IMR-90 (cell line): Measurements from ENCODE around the gene DNMT3L. TPM values are rescaled to one million over a fixed set of nuclear protein-coding genes. Genes with fewer than 3 reads are reported as not detected.
"Not testable (repeated sequence)": the region's sequence is repeated elsewhere in the genome, so short reads cannot be mapped to it uniquely, and the experiment has no call there.

Source experiments
- ATAC-seq: fragments of 200-7000 bp; cut with Tn5 transposase; 2 replicates; pipeline ENCODE4 v1.9.1; 2020; ENCODE audit warnings: low read depth, mild to moderate bottlenecking, moderate library complexity
- BruUV-seq: library from RNA; stranded (reverse); fragments of 400-500 nt; replicated peaks from 2 replicates; lab custom pipeline; 2021; lab: Mats Ljungman, UMichigan
- CTCF ChIA-PET: fragments of 300-600 bp; formaldehyde crosslinking; extraction: SDS; loops from one replicate; lab custom pipeline; 2021; ENCODE audit warnings: antibody characterized with exemption; lab: Yijun Ruan, JAX
- POLR2A ChIA-PET: fragments of 300-600 bp; sonication (Branson Sonifier 250); formaldehyde crosslinking; loops from one replicate; lab custom pipeline; 2022; ENCODE audit warnings: antibody characterized with exemption; ENCODE audit not compliant: unreplicated experiment; lab: Charles Lee
- DNase-seq: peaks from one replicate; pipeline ENCODE4 v3.0.0; 2013
- H2AFZ ChIP-seq: replicated peaks from 2 replicates; pipeline ENCODE3; 2013; ENCODE audit warnings: low read length, mild to moderate bottlenecking; ENCODE audit not compliant: poor library complexity
- H2AK5ac ChIP-seq: 2 replicates; pipeline ENCODE4 v1.6.1; 2013; ENCODE audit warnings: low read depth, low read length, inconsistent platforms
- H2AK9ac ChIP-seq: replicated peaks from 2 replicates; pipeline ENCODE3; 2013; ENCODE audit warnings: mild to moderate bottlenecking, low read depth, low read length, moderate library complexity; ENCODE audit not compliant: poor library complexity
- H2BK120ac ChIP-seq: 2 replicates; pipeline ENCODE4 v1.6.1; 2013; ENCODE audit warnings: low read depth, low read length, inconsistent platforms
- H2BK15ac ChIP-seq: 3 replicates; pipeline ENCODE4 v1.6.1; 2013; ENCODE audit warnings: low read depth, low read length, inconsistent platforms
- H2BK20ac ChIP-seq: 2 replicates; pipeline ENCODE4 v1.6.1; 2013; ENCODE audit warnings: low read depth, mild to moderate bottlenecking, inconsistent platforms, low read length, moderate library complexity
- H2BK5ac ChIP-seq: 2 replicates; pipeline ENCODE4 v1.6.1; 2013; ENCODE audit warnings: mild to moderate bottlenecking, low read depth, low read length, inconsistent platforms; ENCODE audit not compliant: poor library complexity, severe bottlenecking
- H3K14ac ChIP-seq: replicated peaks from 2 replicates; pipeline ENCODE4 v1.6.1; 2013; ENCODE audit warnings: low read depth, low read length, inconsistent platforms
- H3K18ac ChIP-seq: 2 replicates; pipeline ENCODE4 v1.6.1; 2013; ENCODE audit warnings: low read depth, low read length, control low read depth
- H3K23ac ChIP-seq: 2 replicates; pipeline ENCODE4 v1.6.1; 2013; ENCODE audit warnings: low read depth, low read length, inconsistent platforms
- H3K27ac ChIP-seq: 2 replicates; pipeline ENCODE4 v1.5.1; 2013; ENCODE audit warnings: mild to moderate bottlenecking, control low read depth, low read length; ENCODE audit not compliant: insufficient read depth
- H3K27me3 ChIP-seq: 2 replicates; pipeline ENCODE4 v1.6.1; 2013; ENCODE audit warnings: low read length; ENCODE audit not compliant: control insufficient read depth, insufficient read depth
- H3K36me3 ChIP-seq: 2 replicates; pipeline ENCODE4 v1.6.1; 2013; ENCODE audit warnings: low read length, mixed read lengths; ENCODE audit not compliant: control insufficient read depth, insufficient read depth
- H3K4ac ChIP-seq: 2 replicates; pipeline ENCODE4 v1.6.1; 2013; ENCODE audit warnings: low read depth, low read length, inconsistent platforms
- H3K4me1 ChIP-seq: 2 replicates; pipeline ENCODE4 v1.6.1; 2013; ENCODE audit warnings: low read length, mixed read lengths; ENCODE audit not compliant: control insufficient read depth, insufficient read depth
- H3K4me2 ChIP-seq: 2 replicates; pipeline ENCODE4 v1.6.1; 2013; ENCODE audit warnings: low read depth, mild to moderate bottlenecking, control low read depth, low read length, moderate library complexity
- H3K4me3 ChIP-seq: 2 replicates; pipeline ENCODE4 v1.5.1; 2013; ENCODE audit warnings: low read depth, mild to moderate bottlenecking, control low read depth, low read length, moderate library complexity; ENCODE audit not compliant: insufficient read depth
- H3K56ac ChIP-seq: 2 replicates; pipeline ENCODE4 v1.6.1; 2013; ENCODE audit warnings: low read length, inconsistent platforms; ENCODE audit not compliant: insufficient read depth; ENCODE audit errors: extremely low read depth
- H3K79me1 ChIP-seq, 2 experiments: 2 replicates each; pipeline ENCODE4 v1.6.1; 2013; ENCODE audit warnings: low read length in 2 of 2, inconsistent platforms in 1 of 2, low read depth in 1 of 2
- H3K9ac ChIP-seq: 2 replicates; pipeline ENCODE4 v1.6.1; 2013; ENCODE audit warnings: low read depth, low read length, control low read depth
- H3K9me1 ChIP-seq: 2 replicates; pipeline ENCODE4 v1.6.1; 2013; ENCODE audit warnings: low read length, inconsistent platforms; ENCODE audit not compliant: insufficient read depth
- H3K9me3 ChIP-seq: 2 replicates; pipeline ENCODE4 v1.6.1; 2013; ENCODE audit warnings: low read length; ENCODE audit not compliant: control insufficient read depth, insufficient read depth
- H4K20me1 ChIP-seq: 2 replicates; pipeline ENCODE4 v1.6.1; 2013; ENCODE audit warnings: low read length, inconsistent platforms; ENCODE audit not compliant: insufficient read depth
- H4K5ac ChIP-seq: 2 replicates; pipeline ENCODE4 v1.6.1; 2013; ENCODE audit warnings: mild to moderate bottlenecking, low read depth, low read length, control low read depth
- H4K8ac ChIP-seq, 2 experiments: 2 replicates each; pipeline ENCODE4 v1.6.1; 2013; ENCODE audit warnings: low read depth in 2 of 2, low read length in 2 of 2, control low read depth in 1 of 2, inconsistent platforms in 1 of 2
- H4K91ac ChIP-seq: 2 replicates; pipeline ENCODE4 v1.6.1; 2013; ENCODE audit warnings: low read depth, low read length, inconsistent platforms; ENCODE audit not compliant: insufficient read depth
- MAFK ChIP-seq: IDR thresholded peaks from 2 replicates; pipeline ENCODE4 v1.6.1; 2012; ENCODE audit warnings: low read depth, low read length, improper control_type of control experiment
- MAZ ChIP-seq: IDR thresholded peaks from 2 replicates; pipeline ENCODE4 v1.6.1; 2012; ENCODE audit warnings: low read depth, mild to moderate bottlenecking, low read length, improper control_type of control experiment, moderate library complexity, borderline replicate concordance
- NFE2L2 ChIP-seq: fragments of 150-350 bp; IDR thresholded peaks from 2 replicates; pipeline ENCODE4 v1.6.1; 2016; ENCODE audit warnings: low read depth, mild to moderate bottlenecking, low read length
- POLR2A ChIP-seq: IDR thresholded peaks from 2 replicates; pipeline ENCODE4 v1.6.1; 2012; ENCODE audit warnings: mild to moderate bottlenecking, low read depth, low read length
- SMC3 ChIP-seq: fragments of 150-350 bp; IDR thresholded peaks from 2 replicates; pipeline ENCODE4 v1.6.1; 2016; ENCODE audit warnings: low read depth, mild to moderate bottlenecking, antibody characterized with exemption, low read length, moderate library complexity
- WGBS, 2 experiments: methylation state at CpG; one replicate each; pipeline versions ENCODE4 v1.1.5 to v1.1.7; 2013; ENCODE audit warnings: missing lambda C conversion rate in 2 of 2; ENCODE audit not compliant: insufficient read length in 1 of 2; ENCODE audit errors: extremely low coverage in 2 of 2; 5-methylcytosine and 5-hydroxymethylcytosine counted together
- dilution Hi-C: fragments of 300-500 bp; cut with HindIII; formaldehyde crosslinking; loops from one replicate; pipeline ENCODE4 v1.14.3; 2018; ENCODE audit warnings: low sequenced_read_pairs; ENCODE audit not compliant: unreplicated experiment
- in situ Hi-C: fragments of 300-500 bp; cut with MboI; formaldehyde crosslinking; loops from 3 replicates; pipeline ENCODE4 v1.14.3; 2019; ENCODE audit warnings: low sequenced_read_pairs, inconsistent platforms, mixed read lengths
- intact Hi-C: fragments of 100-400 bp; cut with micrococcal nuclease; formaldehyde crosslinking; loops from 2 replicates; pipeline ENCODE4 v1.10.0; 2022
- polyA plus RNA-seq, 3 experiments: library from polyadenylated mRNA; depleted of rRNA; stranded (reverse); fragments of >200 nt; gene quantifications; 2 replicates each; pipeline ENCODE4 v1.2.3, GENCODE V29; 2012; ENCODE audit warnings: low replicate concordance in 1 of 3
- total RNA-seq: library from RNA; depleted of rRNA; stranded (reverse); fragments of >200 nt; gene quantifications from 2 replicates; pipeline ENCODE4 v1.2.3, GENCODE V29; 2012
- TF ChIP-seq, protein P1 (sequence below): fragments of 150-350 bp; IDR thresholded peaks from 2 replicates; pipeline ENCODE4 v1.6.1; 2016; ENCODE audit warnings: low read depth, mild to moderate bottlenecking, low read length, moderate library complexity, borderline replicate concordance

Gene DNMT3L
- total and polyA plus RNA-seq, 2 of the 4 experiments (the other 2 are of a cell fraction), result not detected

DNA sequence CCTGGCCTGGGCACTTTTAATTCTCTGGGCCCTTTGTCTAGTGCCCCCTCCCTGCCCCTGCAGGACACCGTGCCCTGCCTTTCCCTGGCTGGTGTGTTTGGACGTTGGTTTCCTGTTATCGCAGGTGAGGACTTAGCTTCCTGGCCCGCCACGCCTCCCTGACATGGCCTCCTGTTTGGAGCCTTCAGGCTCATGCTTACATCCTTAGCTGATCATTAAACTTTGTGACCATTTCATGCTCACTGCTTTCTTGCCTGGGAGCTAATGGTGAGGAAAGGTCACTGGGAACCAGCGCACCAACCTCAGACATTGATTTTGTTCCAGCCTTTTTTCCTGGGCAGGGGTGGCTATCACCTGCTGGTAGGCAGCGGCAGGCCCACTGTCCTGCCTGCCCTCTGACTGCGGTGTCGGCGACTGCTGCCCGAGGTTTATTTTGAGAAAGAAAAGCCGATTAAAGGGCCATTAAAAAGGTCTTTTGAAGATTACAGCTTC, 41.8 kb upstream of the DNMT3L start:
- Histone ChIP-seq H4K91ac (no peak overlapping the region), H2AK5ac (no peak overlapping the region), H4K8ac (no peak overlapping the region), H2BK120ac (no peak overlapping the region), H3K27ac (no peak overlapping the region), H2AK9ac (no peak overlapping the region), H3K9ac (no peak overlapping the region), H4K5ac (no peak overlapping the region), H3K56ac (no peak overlapping the region), H2AFZ (no peak overlapping the region), H3K4me2 (no peak overlapping the region), H3K14ac (no peak overlapping the region), H3K9me1 (no peaks in the 10 kb centered on the region), H2BK5ac (no peak overlapping the region), H3K27me3 (no peaks in the 10 kb centered on the region), H2BK15ac (no peak overlapping the region), H3K18ac (no peak overlapping the region), H3K4ac (no peak overlapping the region), H3K23ac (no peak overlapping the region), H3K9me3 (no peaks in the 10 kb centered on the region), H3K4me1 (peaks cover 22% of the 10 kb centered on the region), H4K20me1 (peaks cover 66% of the 10 kb centered on the region), H3K4me3 (no peak overlapping the region), H3K79me1 (peaks cover 16 to 56% of the 10 kb centered on the region in 2 experiments), H2BK20ac (no peak overlapping the region), H3K36me3 (peaks cover 10% of the 10 kb centered on the region)
- in situ Hi-C loops, result no loop called here
- WGBS, 2 experiments, result 73% methylated on average over 5 of the region's 12 CpGs; no CpG with 5 or more reads in 1 of the 2 experiments
- no peak for DNase-seq
- intact Hi-C loops, result no loop called here
- CTCF ChIA-PET, result no interaction called here
- no peak for ATAC-seq
- TF ChIP-seq MAZ (no peak), MAFK (no peak), POLR2A (no peak), NFE2L2 (no peak), SMC3 (no peak)
- TF ChIP-seq, protein P1, sequence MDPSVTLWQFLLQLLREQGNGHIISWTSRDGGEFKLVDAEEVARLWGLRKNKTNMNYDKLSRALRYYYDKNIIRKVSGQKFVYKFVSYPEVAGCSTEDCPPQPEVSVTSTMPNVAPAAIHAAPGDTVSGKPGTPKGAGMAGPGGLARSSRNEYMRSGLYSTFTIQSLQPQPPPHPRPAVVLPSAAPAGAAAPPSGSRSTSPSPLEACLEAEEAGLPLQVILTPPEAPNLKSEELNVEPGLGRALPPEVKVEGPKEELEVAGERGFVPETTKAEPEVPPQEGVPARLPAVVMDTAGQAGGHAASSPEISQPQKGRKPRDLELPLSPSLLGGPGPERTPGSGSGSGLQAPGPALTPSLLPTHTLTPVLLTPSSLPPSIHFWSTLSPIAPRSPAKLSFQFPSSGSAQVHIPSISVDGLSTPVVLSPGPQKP, result no peak
- POLR2A ChIA-PET, result no interaction called here
- BruUV-seq, result no TSS peak
- dilution Hi-C loops, result no loop called here

DNA sequence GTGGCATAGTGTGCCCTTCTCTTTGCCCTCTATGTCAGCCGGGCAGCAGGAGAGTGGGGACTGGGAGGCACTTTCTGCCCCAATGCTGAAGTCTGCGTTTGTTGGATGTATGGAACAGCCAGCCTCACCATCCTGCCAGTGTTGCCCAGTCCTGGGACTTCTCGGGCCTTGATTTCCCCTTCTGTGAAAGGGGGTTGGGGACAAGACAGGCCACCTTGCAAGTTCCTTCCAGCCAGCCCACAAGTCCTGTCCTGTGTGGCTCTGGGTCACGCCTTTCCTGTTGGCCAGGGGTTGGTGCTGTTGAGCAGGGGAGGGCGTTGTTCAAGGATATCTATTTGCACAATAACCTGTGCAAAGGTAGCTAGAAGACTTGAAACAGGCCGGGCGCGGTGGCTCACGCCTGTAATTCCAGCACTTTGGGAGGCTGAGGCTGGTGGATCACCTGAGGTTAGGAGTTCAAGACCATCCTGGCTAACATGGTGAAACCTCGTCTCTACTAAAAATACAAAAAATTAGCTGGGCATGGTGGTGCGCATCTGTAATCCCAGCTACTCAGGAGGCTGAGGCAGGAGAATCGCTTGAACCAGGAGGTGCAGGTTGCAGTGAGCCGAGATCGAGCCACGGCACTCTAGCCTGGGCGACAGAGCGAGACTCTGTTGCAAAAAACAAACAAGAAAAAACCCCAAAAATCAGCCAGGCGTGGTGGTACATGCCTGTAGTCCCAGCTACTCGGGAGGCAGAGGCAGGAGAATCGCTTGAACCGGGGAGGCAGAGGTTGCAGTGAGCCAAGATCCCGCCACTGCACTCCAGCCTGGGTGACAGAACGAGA, 41.1 kb upstream of the DNMT3L start:
- WGBS, 2 experiments, result 93% methylated on average over 3 of the region's 23 CpGs; no CpG with 5 or more reads in 1 of the 2 experiments
- H3K9ac ChIP-seq, POLR2A ChIA-PET, H3K56ac ChIP-seq, H3K9me1 ChIP-seq, H3K14ac ChIP-seq, H3K23ac ChIP-seq, H2AFZ ChIP-seq, H2AK9ac ChIP-seq, H2BK120ac ChIP-seq, H2BK20ac ChIP-seq, H2BK15ac ChIP-seq, H3K9me3 ChIP-seq, in situ Hi-C loops, H3K4me3 ChIP-seq, DNase-seq, H3K27ac ChIP-seq, H4K8ac ChIP-seq, H4K91ac ChIP-seq, CTCF ChIA-PET, ATAC-seq, H3K18ac ChIP-seq, H3K4me2 ChIP-seq, intact Hi-C loops, dilution Hi-C loops, H2BK5ac ChIP-seq, H3K27me3 ChIP-seq, H2AK5ac ChIP-seq, H4K5ac ChIP-seq, H3K4ac ChIP-seq: not testable (repeated sequence)
- peaks cover 10% of the 10 kb centered on the region for H3K36me3 ChIP-seq
- TSS peak; percentile 22 for BruUV-seq
- peaks cover 22% of the 10 kb centered on the region for H3K4me1 ChIP-seq
- H4K20me1 ChIP-seq, result peaks cover 63% of the 10 kb centered on the region
- peaks cover 16 to 55% of the 10 kb centered on the region in 2 experiments for H3K79me1 ChIP-seq
